PC-3 (cell line): ENCODE data around the gene SKIC2.

Experiments
- EZH2phosphoT487 ChIP-seq: fragments of 300-600 bp; sonication (generic); IDR thresholded peaks from 2 replicates; pipeline ENCODE4 v1.6.1; 2018; ENCODE audit warnings: mild to moderate bottlenecking, antibody characterized with exemption, low read length, borderline replicate concordance
- TF ChIP-seq, protein P1 (sequence below): fragments of 300-600 bp; sonication (generic); conservative IDR thresholded peaks from 2 replicates; pipeline ENCODE4 v1.5.1; 2017; ENCODE audit warnings: antibody characterized with exemption, low read depth, mild to moderate bottlenecking, low read length

DNA sequence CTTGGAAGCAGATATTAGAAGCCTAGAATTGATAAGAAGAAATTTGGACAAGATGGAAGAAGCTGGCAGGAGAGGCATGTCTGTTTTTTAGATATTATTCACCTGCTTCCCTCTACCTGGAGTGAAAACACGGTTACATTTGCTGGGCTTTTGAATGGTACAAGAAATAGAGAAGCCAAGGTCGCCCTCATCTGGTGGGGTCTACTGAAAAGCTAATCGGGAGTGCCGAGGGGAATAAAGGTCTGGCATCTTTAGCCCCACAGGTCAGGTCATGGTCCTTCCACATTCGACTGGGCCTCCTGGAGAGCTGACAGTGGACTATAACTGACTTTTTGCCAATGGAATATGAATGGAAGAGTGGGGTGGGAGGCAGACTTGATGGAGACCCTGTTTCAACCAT, 36.0 kb upstream of the SKIC2 start:
- TF ChIP-seq, protein P1, sequence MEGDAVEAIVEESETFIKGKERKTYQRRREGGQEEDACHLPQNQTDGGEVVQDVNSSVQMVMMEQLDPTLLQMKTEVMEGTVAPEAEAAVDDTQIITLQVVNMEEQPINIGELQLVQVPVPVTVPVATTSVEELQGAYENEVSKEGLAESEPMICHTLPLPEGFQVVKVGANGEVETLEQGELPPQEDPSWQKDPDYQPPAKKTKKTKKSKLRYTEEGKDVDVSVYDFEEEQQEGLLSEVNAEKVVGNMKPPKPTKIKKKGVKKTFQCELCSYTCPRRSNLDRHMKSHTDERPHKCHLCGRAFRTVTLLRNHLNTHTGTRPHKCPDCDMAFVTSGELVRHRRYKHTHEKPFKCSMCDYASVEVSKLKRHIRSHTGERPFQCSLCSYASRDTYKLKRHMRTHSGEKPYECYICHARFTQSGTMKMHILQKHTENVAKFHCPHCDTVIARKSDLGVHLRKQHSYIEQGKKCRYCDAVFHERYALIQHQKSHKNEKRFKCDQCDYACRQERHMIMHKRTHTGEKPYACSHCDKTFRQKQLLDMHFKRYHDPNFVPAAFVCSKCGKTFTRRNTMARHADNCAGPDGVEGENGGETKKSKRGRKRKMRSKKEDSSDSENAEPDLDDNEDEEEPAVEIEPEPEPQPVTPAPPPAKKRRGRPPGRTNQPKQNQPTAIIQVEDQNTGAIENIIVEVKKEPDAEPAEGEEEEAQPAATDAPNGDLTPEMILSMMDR: peak; percentile 43; the same call in 1 of the 2 replicates
- TF ChIP-seq EZH2phosphoT487: no peak
